Psoas muscle (tissue), 8 donors: ENCODE measurements around the gene VSX1. TPM values are rescaled to one million over a fixed set of nuclear protein-coding genes. Genes with fewer than 3 reads are reported as not detected.

Source experiments
- ATAC-seq, 4 donors: fragments of 200-7000 bp; cut with Tn5 transposase; one replicate each; pipeline ENCODE4 v1.9.1; 2020; ENCODE audit warnings: moderate library complexity in 3 of 4, mild to moderate bottlenecking in 2 of 4
- DNase-seq, 2 donors: peaks; one replicate each; pipeline ENCODE4 v3.0.0-alpha.2; 2020
- H3K27ac ChIP-seq: fragments of 200-600 bp; one replicate; pipeline ENCODE4 v1.8.0; 2022
- H3K27me3 ChIP-seq, 3 donors: fragments of 200-600 bp in 1 of 3; one replicate each; pipeline versions ENCODE4 v1.6.1 to v1.8.0; 2013 to 2022; ENCODE audit warnings: low read length in 2 of 3, mild to moderate bottlenecking in 2 of 3, moderate library complexity in 1 of 3; ENCODE audit not compliant: insufficient read depth in 3 of 3
- H3K36me3 ChIP-seq, 2 donors: fragments of 200-600 bp in 1 of 2; one replicate each; pipeline versions ENCODE4 v1.6.1 to v1.8.0; 2013 to 2022; ENCODE audit warnings: low read depth in 1 of 2, mild to moderate bottlenecking in 1 of 2, moderate library complexity in 1 of 2; ENCODE audit not compliant: insufficient read depth in 1 of 2
- H3K4me1 ChIP-seq: fragments of 200-600 bp; one replicate; pipeline ENCODE4 v1.8.0; 2022
- H3K4me3 ChIP-seq: fragments of 200-600 bp; one replicate; pipeline ENCODE4 v1.8.0; 2022; ENCODE audit warnings: mild to moderate bottlenecking
- H3K9me3 ChIP-seq: fragments of 200-600 bp; one replicate; pipeline ENCODE4 v1.8.0; 2022
- CTCF ChIP-seq: fragments of 200-600 bp; IDR thresholded peaks from one replicate; pipeline ENCODE4 v1.8.0; 2022; ENCODE audit warnings: antibody characterized with exemption
- WGBS, 3 donors: extraction: QIAGEN DNeasy Blood & Tissue Kit; methylation state at CpG; one replicate each; pipeline versions ENCODE4 v1.1.6 to v1.1.7; 2013; 5-methylcytosine and 5-hydroxymethylcytosine counted together
- intact Hi-C, 2 donors: fragments of 100-400 bp; cut with DNase I; formaldehyde crosslinking; loops; one replicate each; pipeline versions ENCODE4 v1.11.0 to v1.14.2; 2022
- polyA plus RNA-seq, 3 donors: library from polyadenylated mRNA; stranded (reverse); fragments of 200-250 nt; gene quantifications; one replicate each; pipeline ENCODE4 v1.2.3, GENCODE V29; 2013
- total RNA-seq, 4 donors: library from RNA; stranded (reverse); fragmentation: NEBNext Ultra II Directional in 2 of 4; extraction: Animal tissue kit (Norgen Biotek cat#: 25700) in 2 of 4; gene quantifications; one replicate each; pipeline versions ENCODE4 v1.2.1 to v1.2.4, GENCODE V29; 2021 to 2023
- donor health status: healthy with polysubstance abuse.
- donor health status: DM: no; HTN: no; CAD: no; lungs with moderate emphysema.
- donor health status: Bipolar disorder and iron deficiency.
- donor health status: healthy.
- donor health status: DM: yes; HTN: yes; CAD: no.
- donor health status: DM: no; HTN: no; CAD: no.
- donor health status: DM: no; HTN: no; CAD: no.
- donor health status: DM: yes; HTN: yes; CAD: no.

Gene VSX1
- total and polyA plus RNA-seq, 7 donors, result 0.04 to 0.52 (median 0.24) TPM; not detected in 1

- Histone ChIP-seq H3K36me3 (peaks cover 0 to 15% of the 10 kb centered on the region in 2 donors), H3K4me1 (peaks cover 95% of the 10 kb centered on the region), H3K9me3 (no peaks in the 10 kb centered on the region), H3K27me3 (no peaks in the 10 kb centered on the region), H3K4me3 (no peak overlapping the region), H3K27ac (no peak overlapping the region)
- no peak for TF ChIP-seq CTCF
- ATAC-seq, result no peak
- WGBS, 3 donors, result 83 to 90% (median 86%) methylated on average over 13 of the region's 13 CpGs
- no peak for DNase-seq
- intact Hi-C loops, result no loop called here
Observed at GRCh38 chr20:25047766-25048165, 34.2 kb downstream of the VSX1 start.

GRCh38 chr20:25046736-25047666, 34.9 kb downstream of the VSX1 start:
- Histone ChIP-seq H3K27me3 (no peaks in the 10 kb centered on the region), H3K4me3 (no peak overlapping the region), H3K36me3 (peaks cover 0 to 15% of the 10 kb centered on the region in 2 donors), H3K9me3 (no peaks in the 10 kb centered on the region), H3K4me1 (peaks cover 95% of the 10 kb centered on the region), H3K27ac (peak overlapping the region; percentile 89)
- WGBS, 3 donors, result 78 to 88% (median 81%) methylated on average over 19 to 21 of the region's 21 CpGs
- TF ChIP-seq CTCF, result no peak
- peak; percentile 6 to 48 for DNase-seq
- intact Hi-C loops, result no loop called here
- no peak for ATAC-seq

- H3K27ac ChIP-seq, result peak overlapping the region; percentile 89
- DNase-seq, result peak; percentile 55 to 87
- intact Hi-C loops, result no loop called here
- no peaks in the 10 kb centered on the region for H3K9me3 ChIP-seq
- H3K4me3 ChIP-seq, result no peak overlapping the region
- no peak for TF ChIP-seq CTCF
- peak; percentile 79 to 91 (median 88) for ATAC-seq
- H3K27me3 ChIP-seq, result no peaks in the 10 kb centered on the region
- peaks cover 95% of the 10 kb centered on the region for H3K4me1 ChIP-seq
- peaks cover 0 to 15% of the 10 kb centered on the region in 2 donors for H3K36me3 ChIP-seq
- WGBS, 3 donors, result 34 to 58% (median 35%) methylated on average over 14 of the region's 14 CpGs
Observed at GRCh38 chr20:25046181-25046641, 35.7 kb downstream of the VSX1 start.

GRCh38 chr20:25045343-25045712, 36.6 kb downstream of the VSX1 start:
- Histone ChIP-seq H3K9me3 (no peaks in the 10 kb centered on the region), H3K4me3 (no peak overlapping the region), H3K27me3 (no peaks in the 10 kb centered on the region), H3K4me1 (peaks cover 93% of the 10 kb centered on the region), H3K27ac (peak overlapping the region; percentile 89), H3K36me3 (peaks cover 0 to 15% of the 10 kb centered on the region in 2 donors)
- intact Hi-C loops, result no loop called here
- DNase-seq (peak; percentile 15 to 66), ATAC-seq (no peak)
- WGBS, 3 donors, result 10 to 26% (median 19%) methylated on average over 9 of the region's 9 CpGs
- no peak for TF ChIP-seq CTCF
